Measurements from ENCODE around the gene THOC1. TPM values are rescaled to one million over a fixed set of nuclear protein-coding genes. Genes with fewer than 3 reads are reported as not detected.

THOC1 gene
- polyA plus RNA-seq, 3 donors = 7.8 to 18.3 (median 8.9) TPM

- H3K4me1 ChIP-seq (ENCODE audit: control insufficient read depth in 1 of 2, insufficient read depth in 2 of 2, low read length in 2 of 2) = no peaks in the 10 kb centered on the region
- Mint-ChIP-seq H3K36me3 (peaks cover 60 to 66% of the 10 kb centered on the region in 2 donors), H3K4me3 (no peak overlapping the region), H3K9me3 (no peaks in the 10 kb centered on the region), H3K27me3 (ENCODE audit: low read depth in 3 of 3) (no peaks in the 10 kb centered on the region), H3K4me1 (no peaks in the 10 kb centered on the region), H3K27ac (peak overlapping the region in 4 of 7 donors; percentile 27 to 81 (median 66))
- no peak for DNase-seq
- no peak overlapping the region for H3K9ac ChIP-seq (ENCODE audit: insufficient read depth, low read length, poor library complexity, severe bottlenecking)
- no peaks in the 10 kb centered on the region for H3K79me2 ChIP-seq (ENCODE audit: insufficient read depth, low read length)
- no peaks in the 10 kb centered on the region for H3K9me3 ChIP-seq (replicated peaks in 1 of 2; ENCODE audit: control insufficient read depth in 1 of 2, insufficient read depth in 1 of 2, low read length in 2 of 2)
- H2AFZ ChIP-seq (ENCODE audit: insufficient read depth, low read depth, low read length, poor library complexity, severe bottlenecking) = no peak overlapping the region
- no peak for TF ChIP-seq CTCF (IDR thresholded peaks at IDR 0.05)
- H4K20me1 ChIP-seq (ENCODE audit: insufficient read depth, low read length) = no peaks in the 10 kb centered on the region
- intact Hi-C loops (cut with micrococcal nuclease) = no loop called here
- peaks cover 37 to 78% of the 10 kb centered on the region in 2 donors for H3K36me3 ChIP-seq (replicated peaks in 1 of 2; ENCODE audit: control insufficient read depth in 1 of 2, insufficient read depth in 2 of 2, low read length in 2 of 2)
- WGBS (ENCODE audit: insufficient coverage) = 100% methylated on average over 1 of the region's 4 CpGs
- no peak overlapping the region for H3K27ac ChIP-seq (ENCODE audit: low read depth in 1 of 2, low read length in 2 of 2)
- H3K27me3 ChIP-seq (ENCODE audit: control insufficient read depth in 2 of 2, insufficient read depth in 2 of 2, low read length in 2 of 2) = no peaks in the 10 kb centered on the region
- no peak overlapping the region for H3K4me2 ChIP-seq (replicated peaks; ENCODE audit: extremely low read depth, low read length, poor library complexity, severe bottlenecking)
- no peak overlapping the region for H3K4me3 ChIP-seq (replicated peaks in 1 of 3; ENCODE audit: low read depth in 2 of 3, low read length in 3 of 3)
Measured at GRCh38 chr18:227902-228301, 39.9 kb downstream of the THOC1 start.

- no peaks in the 10 kb centered on the region for H3K27me3 Mint-ChIP-seq (ENCODE audit: low read depth in 3 of 3)
- H3K36me3 Mint-ChIP-seq = peaks cover 62 to 71% of the 10 kb centered on the region in 2 donors
- WGBS (ENCODE audit: insufficient coverage) = 50% methylated on average over 2 of the region's 6 CpGs
- Histone ChIP-seq H3K4me1 (ENCODE audit: control insufficient read depth in 1 of 2, insufficient read depth in 2 of 2, low read length in 2 of 2) (no peaks in the 10 kb centered on the region), H3K36me3 (replicated peaks in 1 of 2; ENCODE audit: control insufficient read depth in 1 of 2, insufficient read depth in 2 of 2, low read length in 2 of 2) (peaks cover 41 to 82% of the 10 kb centered on the region in 2 donors), H3K27me3 (ENCODE audit: control insufficient read depth in 2 of 2, insufficient read depth in 2 of 2, low read length in 2 of 2) (no peaks in the 10 kb centered on the region), H3K9ac (ENCODE audit: insufficient read depth, low read length, poor library complexity, severe bottlenecking) (no peak overlapping the region), H3K27ac (ENCODE audit: low read depth in 1 of 2, low read length in 2 of 2) (no peak overlapping the region), H3K4me3 (replicated peaks in 1 of 3; ENCODE audit: low read depth in 2 of 3, low read length in 3 of 3) (no peak overlapping the region), H3K79me2 (ENCODE audit: insufficient read depth, low read length) (no peaks in the 10 kb centered on the region), H3K4me2 (replicated peaks; ENCODE audit: extremely low read depth, low read length, poor library complexity, severe bottlenecking) (no peak overlapping the region), H4K20me1 (ENCODE audit: insufficient read depth, low read length) (no peaks in the 10 kb centered on the region), H2AFZ (ENCODE audit: insufficient read depth, low read depth, low read length, poor library complexity, severe bottlenecking) (no peak overlapping the region), H3K9me3 (replicated peaks in 1 of 2; ENCODE audit: control insufficient read depth in 1 of 2, insufficient read depth in 1 of 2, low read length in 2 of 2) (no peaks in the 10 kb centered on the region)
- DNase-seq = no peak
- H3K9me3 Mint-ChIP-seq = no peaks in the 10 kb centered on the region
- intact Hi-C loops (cut with micrococcal nuclease) = no loop called here
- H3K4me1 Mint-ChIP-seq = no peaks in the 10 kb centered on the region
- H3K27ac Mint-ChIP-seq = no peak overlapping the region
- no peak overlapping the region for H3K4me3 Mint-ChIP-seq
- no peak for TF ChIP-seq CTCF (IDR thresholded peaks at IDR 0.05)
Measured at GRCh38 chr18:227374-227773, 40.5 kb downstream of the THOC1 start.
